HL-60 (cell line): ENCODE measurements around the gene BCL7A.

Experiments used
- GABPA ChIP-seq: IDR thresholded peaks from 2 replicates; pipeline ENCODE4 v1.6.1; 2012; ENCODE audit warnings: low read depth
- POLR2AphosphoS5 ChIP-seq: IDR thresholded peaks from 2 replicates; pipeline ENCODE4 v1.6.1; 2012; ENCODE audit warnings: low read depth
- SPI1 ChIP-seq: IDR thresholded peaks from 2 replicates; pipeline ENCODE4 v1.6.1; 2012; ENCODE audit warnings: low read depth, mild to moderate bottlenecking, borderline replicate concordance
- TF ChIP-seq, protein P1 (sequence below): IDR thresholded peaks from one replicate; pipeline ENCODE4 v1.5.1; 2011; ENCODE audit warnings: low read length, control low read depth, inconsistent platforms; ENCODE audit not compliant: insufficient read depth
- TF ChIP-seq, protein P2 (sequence below): IDR thresholded peaks from 2 replicates; pipeline ENCODE4 v1.6.1; 2012; ENCODE audit warnings: low read depth; ENCODE audit not compliant: insufficient replicate concordance

DNA sequence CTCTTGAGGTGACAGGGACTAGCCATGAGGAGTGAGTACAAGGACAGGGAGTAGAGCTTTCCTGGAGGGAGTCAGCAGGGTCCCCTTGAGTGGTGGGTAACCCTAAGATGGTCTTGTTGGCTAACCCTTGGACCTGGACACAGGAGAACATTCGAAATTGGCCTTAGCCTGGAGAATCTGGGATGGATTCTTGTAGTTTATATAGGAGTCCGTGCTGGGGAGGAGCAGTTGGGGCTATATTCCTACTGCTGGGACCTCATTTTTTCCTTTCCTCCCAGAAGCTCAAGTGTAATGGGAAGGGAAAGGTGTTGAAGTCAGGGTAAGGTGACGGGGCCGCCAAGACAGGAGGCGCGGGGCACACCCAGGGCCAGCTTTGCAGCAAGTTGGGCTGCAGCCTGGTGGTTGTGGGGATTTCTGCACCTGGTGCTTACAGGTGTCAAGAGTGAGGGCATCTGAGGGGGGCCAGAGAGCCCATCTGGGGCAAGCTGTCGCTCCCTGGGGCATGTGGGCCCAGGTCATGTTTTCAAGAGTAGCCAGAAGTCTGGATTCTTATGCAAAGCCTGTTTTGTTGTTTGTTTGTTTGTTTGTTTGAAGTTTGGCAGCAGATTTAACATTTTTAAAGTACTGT, 5.1 kb downstream of the BCL7A start:
- TF ChIP-seq, protein P1, sequence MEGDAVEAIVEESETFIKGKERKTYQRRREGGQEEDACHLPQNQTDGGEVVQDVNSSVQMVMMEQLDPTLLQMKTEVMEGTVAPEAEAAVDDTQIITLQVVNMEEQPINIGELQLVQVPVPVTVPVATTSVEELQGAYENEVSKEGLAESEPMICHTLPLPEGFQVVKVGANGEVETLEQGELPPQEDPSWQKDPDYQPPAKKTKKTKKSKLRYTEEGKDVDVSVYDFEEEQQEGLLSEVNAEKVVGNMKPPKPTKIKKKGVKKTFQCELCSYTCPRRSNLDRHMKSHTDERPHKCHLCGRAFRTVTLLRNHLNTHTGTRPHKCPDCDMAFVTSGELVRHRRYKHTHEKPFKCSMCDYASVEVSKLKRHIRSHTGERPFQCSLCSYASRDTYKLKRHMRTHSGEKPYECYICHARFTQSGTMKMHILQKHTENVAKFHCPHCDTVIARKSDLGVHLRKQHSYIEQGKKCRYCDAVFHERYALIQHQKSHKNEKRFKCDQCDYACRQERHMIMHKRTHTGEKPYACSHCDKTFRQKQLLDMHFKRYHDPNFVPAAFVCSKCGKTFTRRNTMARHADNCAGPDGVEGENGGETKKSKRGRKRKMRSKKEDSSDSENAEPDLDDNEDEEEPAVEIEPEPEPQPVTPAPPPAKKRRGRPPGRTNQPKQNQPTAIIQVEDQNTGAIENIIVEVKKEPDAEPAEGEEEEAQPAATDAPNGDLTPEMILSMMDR, result no peak
- TF ChIP-seq, protein P2, sequence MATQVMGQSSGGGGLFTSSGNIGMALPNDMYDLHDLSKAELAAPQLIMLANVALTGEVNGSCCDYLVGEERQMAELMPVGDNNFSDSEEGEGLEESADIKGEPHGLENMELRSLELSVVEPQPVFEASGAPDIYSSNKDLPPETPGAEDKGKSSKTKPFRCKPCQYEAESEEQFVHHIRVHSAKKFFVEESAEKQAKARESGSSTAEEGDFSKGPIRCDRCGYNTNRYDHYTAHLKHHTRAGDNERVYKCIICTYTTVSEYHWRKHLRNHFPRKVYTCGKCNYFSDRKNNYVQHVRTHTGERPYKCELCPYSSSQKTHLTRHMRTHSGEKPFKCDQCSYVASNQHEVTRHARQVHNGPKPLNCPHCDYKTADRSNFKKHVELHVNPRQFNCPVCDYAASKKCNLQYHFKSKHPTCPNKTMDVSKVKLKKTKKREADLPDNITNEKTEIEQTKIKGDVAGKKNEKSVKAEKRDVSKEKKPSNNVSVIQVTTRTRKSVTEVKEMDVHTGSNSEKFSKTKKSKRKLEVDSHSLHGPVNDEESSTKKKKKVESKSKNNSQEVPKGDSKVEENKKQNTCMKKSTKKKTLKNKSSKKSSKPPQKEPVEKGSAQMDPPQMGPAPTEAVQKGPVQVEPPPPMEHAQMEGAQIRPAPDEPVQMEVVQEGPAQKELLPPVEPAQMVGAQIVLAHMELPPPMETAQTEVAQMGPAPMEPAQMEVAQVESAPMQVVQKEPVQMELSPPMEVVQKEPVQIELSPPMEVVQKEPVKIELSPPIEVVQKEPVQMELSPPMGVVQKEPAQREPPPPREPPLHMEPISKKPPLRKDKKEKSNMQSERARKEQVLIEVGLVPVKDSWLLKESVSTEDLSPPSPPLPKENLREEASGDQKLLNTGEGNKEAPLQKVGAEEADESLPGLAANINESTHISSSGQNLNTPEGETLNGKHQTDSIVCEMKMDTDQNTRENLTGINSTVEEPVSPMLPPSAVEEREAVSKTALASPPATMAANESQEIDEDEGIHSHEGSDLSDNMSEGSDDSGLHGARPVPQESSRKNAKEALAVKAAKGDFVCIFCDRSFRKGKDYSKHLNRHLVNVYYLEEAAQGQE, result no peak
- TF ChIP-seq POLR2AphosphoS5, result no peak
- TF ChIP-seq GABPA, result no peak
- TF ChIP-seq SPI1, result no peak
